GM12878 (cell line): ENCODE data around the gene GPM6B. TPM values are rescaled to one million over a fixed set of nuclear protein-coding genes. Genes with fewer than 3 reads are reported as not detected.
A peak's percentile ranks its signal among the peaks of the same experiment; 100 is the strongest.

Source experiments
- ASH2L ChIP-seq: fragments of 300-600, 200-600 bp; sonication (generic); IDR thresholded peaks from 2 replicates; pipeline ENCODE4 v1.6.1; 2017; ENCODE audit warnings: low read depth, mild to moderate bottlenecking, borderline replicate concordance
- BACH1 ChIP-seq: fragments of 450-650 bp; IDR thresholded peaks from 2 replicates; pipeline ENCODE4 v1.6.1; 2017; ENCODE audit warnings: mild to moderate bottlenecking, borderline replicate concordance
- CHD2 ChIP-seq: IDR thresholded peaks from 2 replicates; pipeline ENCODE4 v1.6.1; 2011; ENCODE audit warnings: low read depth, low read length, improper control_type of control experiment, borderline replicate concordance
- E4F1 ChIP-seq: fragments of 450-650 bp; IDR thresholded peaks from 2 replicates; pipeline ENCODE4 v1.6.1; 2018; ENCODE audit warnings: borderline replicate concordance, mild to moderate bottlenecking; ENCODE audit not compliant: partially characterized antibody
- EP300 ChIP-seq, 2 experiments: fragments of 150-350 bp in 1 of 2; IDR thresholded peaks; 2 replicates each; pipeline ENCODE4 v1.6.1; 2011 to 2012; ENCODE audit warnings: low read depth in 2 of 2, low read length in 2 of 2, borderline replicate concordance in 1 of 2, improper control_type of control experiment in 1 of 2, inconsistent platforms in 1 of 2; ENCODE audit not compliant: control insufficient read depth in 1 of 2
- ESRRA ChIP-seq: IDR thresholded peaks from 2 replicates; pipeline ENCODE4 v1.6.1; 2012; ENCODE audit warnings: mild to moderate bottlenecking, low read length, improper control_type of control experiment
- FOS ChIP-seq: IDR thresholded peaks from 3 replicates; pipeline ENCODE4 v1.6.1; 2011; ENCODE audit warnings: borderline replicate concordance; ENCODE audit not compliant: insufficient read length; ENCODE audit errors: extremely low read depth
- FOXK2 ChIP-seq: fragments of 450-650 bp; IDR thresholded peaks from 2 replicates; pipeline ENCODE4 v1.6.1; 2017; ENCODE audit warnings: mild to moderate bottlenecking, moderate library complexity
- GATAD2B ChIP-seq: fragments of 450-650 bp; conservative IDR thresholded peaks from 2 replicates; pipeline ENCODE4 v1.6.1; 2017; ENCODE audit warnings: low read depth, mild to moderate bottlenecking, moderate library complexity
- HDGF ChIP-seq: fragments of 450-650 bp; IDR thresholded peaks from 2 replicates; pipeline ENCODE4 v1.6.1; 2016; ENCODE audit warnings: antibody characterized with exemption
- JUND ChIP-seq: IDR thresholded peaks from 2 replicates; pipeline ENCODE4 v1.6.1; 2012; ENCODE audit warnings: low read depth, mild to moderate bottlenecking, low read length, improper control_type of control experiment, moderate library complexity
- MEF2A ChIP-seq: IDR thresholded peaks from 2 replicates; pipeline ENCODE4 v1.6.1; 2011; ENCODE audit warnings: low read depth, mild to moderate bottlenecking, low read length, moderate library complexity; ENCODE audit not compliant: insufficient read depth
- MXI1 ChIP-seq: fragments of 150-350 bp; IDR thresholded peaks from 2 replicates; pipeline ENCODE4 v1.6.1; 2011; ENCODE audit warnings: low read depth, mild to moderate bottlenecking, inconsistent platforms, low read length, improper control_type of control experiment
- MYB ChIP-seq: fragments of 150-350 bp; IDR thresholded peaks from 2 replicates; pipeline ENCODE4 v1.6.1; 2014; ENCODE audit warnings: mild to moderate bottlenecking, low read depth, low read length, borderline replicate concordance
- NKRF ChIP-seq: fragments of 450-650 bp; conservative IDR thresholded peaks from 2 replicates; pipeline ENCODE4 v1.6.1; 2017; ENCODE audit warnings: mild to moderate bottlenecking, moderate library complexity
- PAX8 ChIP-seq: fragments of 450-650 bp; IDR thresholded peaks from 2 replicates; pipeline ENCODE4 v1.6.1; 2017; ENCODE audit warnings: mild to moderate bottlenecking, moderate library complexity
- SMC3 ChIP-seq: IDR thresholded peaks from 2 replicates; pipeline ENCODE4 v1.6.1; 2011; ENCODE audit warnings: low read length, improper control_type of control experiment, borderline replicate concordance
- SPI1 ChIP-seq: IDR thresholded peaks from 2 replicates; pipeline ENCODE4 v1.6.1; 2011; ENCODE audit warnings: low read depth, mild to moderate bottlenecking, low read length, moderate library complexity, borderline replicate concordance; ENCODE audit not compliant: insufficient read depth
- STAT3 ChIP-seq: IDR thresholded peaks from 2 replicates; pipeline ENCODE4 v1.6.1; 2011; ENCODE audit warnings: low read depth, low read length, improper control_type of control experiment
- USF2 ChIP-seq: IDR thresholded peaks from 2 replicates; pipeline ENCODE4 v1.6.1; 2011; ENCODE audit warnings: low read depth, low read length, improper control_type of control experiment, borderline replicate concordance
- ZBED1 ChIP-seq: IDR thresholded peaks from 2 replicates; pipeline ENCODE4 v1.6.1; 2016; ENCODE audit warnings: borderline replicate concordance
- ZNF207 ChIP-seq: fragments of 450-650 bp; IDR thresholded peaks from 2 replicates; pipeline ENCODE4 v1.6.1; 2014; ENCODE audit warnings: antibody characterized with exemption, mild to moderate bottlenecking, borderline replicate concordance
- polyA plus RNA-seq, 11 experiments: library from polyadenylated mRNA; depleted of rRNA in 4 of 11; unstranded in 6 of 11; stranded (reverse) in 5 of 11; fragments of >200 nt; fragmentation: Nextera tagmentation in 4 of 11; fragmentation: Illumina TruSeq in 1 of 11; extraction: Ambion mirVana in 4 of 11; extraction: Trizol in 1 of 11; gene quantifications; 1 replicate in 1 of 11; 2 replicates in 10 of 11; pipeline versions ENCODE4 v1.2.1 to v1.2.3, GENCODE V29; 2011 to 2016; ENCODE audit warnings: inconsistent platforms in 2 of 11, missing spikeins in 2 of 11, low read depth in 1 of 11
- total RNA-seq, 4 experiments: library from RNA; depleted of rRNA in 3 of 4; stranded (reverse); fragments of >200 nt in 3 of 4; fragmentation: Illumina TruSeq in 1 of 4; extraction: Trizol in 1 of 4; gene quantifications; 2 replicates each; pipeline versions ENCODE4 v1.2.1 to v1.2.3, GENCODE V29; 2013 to 2021
- TF ChIP-seq, protein P1 (sequence below): IDR thresholded peaks from 2 replicates; pipeline ENCODE4 v1.6.1; 2012; ENCODE audit warnings: low read depth, low read length, improper control_type of control experiment

GPM6B gene
- total and polyA plus RNA-seq, 10 of the 15 experiments (the other 5 are each of a cell fraction or from before 2014, with no cell fraction given) = 0.01 to 2.6 (median 0.37) TPM; not detected in 2

DNA sequence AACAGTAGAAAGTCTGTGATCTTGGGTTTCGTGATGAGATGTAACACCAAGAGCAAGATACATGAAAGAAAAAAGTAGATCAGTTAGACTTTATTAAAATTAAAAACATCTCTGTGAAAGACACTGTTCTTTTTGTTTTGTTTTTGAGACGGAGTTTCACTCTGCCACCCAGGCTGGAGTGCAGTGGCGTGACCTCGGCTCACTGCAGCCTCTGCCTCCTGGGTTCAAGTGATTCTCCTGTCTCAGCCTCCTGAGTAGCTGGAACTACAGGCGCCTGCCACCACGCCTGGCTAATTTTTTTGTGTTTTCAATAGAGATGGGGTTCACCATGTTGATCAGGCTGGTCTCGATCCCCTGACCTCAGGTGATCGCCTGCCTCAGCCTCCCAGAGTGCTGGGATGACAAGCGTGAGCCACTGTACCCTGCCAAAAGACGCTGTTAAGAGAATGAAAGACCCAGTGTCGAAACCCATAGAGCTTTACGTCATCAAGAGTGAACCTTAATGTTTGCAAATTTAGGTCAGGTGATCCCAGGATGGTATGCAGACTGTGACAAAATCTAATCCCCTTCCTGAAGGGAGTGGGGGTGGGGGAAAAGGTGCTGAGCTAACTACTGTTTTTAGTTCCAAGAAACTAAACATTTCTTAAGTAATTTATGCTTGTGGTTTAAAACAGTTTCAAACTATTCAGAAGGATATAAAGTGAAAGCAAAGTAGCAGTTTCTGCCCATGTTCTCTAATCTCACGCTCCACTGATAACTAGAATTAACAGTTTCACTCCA lies 74.3 kb downstream of the GPM6B start (continued):
- TF ChIP-seq ESRRA (no peak), ZNF207 (no peak), FOS (no peak), MYB (no peak), PAX8 (no peak), BACH1 (peak; percentile 45; the same call in 1 of the 2 replicates), FOXK2 (no peak), EP300 (IDR thresholded peaks at IDR 0.05; ENCODE audit: borderline replicate concordance in 1 of 2, control insufficient read depth in 1 of 2, low read depth in 2 of 2, low read length in 2 of 2) (peak; percentile 65 to 74), ASH2L (no peak), JUND (no peak), MXI1 (no peak), E4F1 (no peak), GATAD2B (no peak), ZBED1 (no peak), SMC3 (no peak), STAT3 (no peak), NKRF (peak; percentile 60; the same call in 1 of the 2 replicates), CHD2 (peak; percentile 70; the same call in 1 of the 2 replicates), MEF2A (peak; percentile 71; the same call in 1 of the 2 replicates), SPI1 (no peak), HDGF (peak; percentile 78), USF2 (peak; percentile 54; the same call in 1 of the 2 replicates)
- TF ChIP-seq, protein P1, sequence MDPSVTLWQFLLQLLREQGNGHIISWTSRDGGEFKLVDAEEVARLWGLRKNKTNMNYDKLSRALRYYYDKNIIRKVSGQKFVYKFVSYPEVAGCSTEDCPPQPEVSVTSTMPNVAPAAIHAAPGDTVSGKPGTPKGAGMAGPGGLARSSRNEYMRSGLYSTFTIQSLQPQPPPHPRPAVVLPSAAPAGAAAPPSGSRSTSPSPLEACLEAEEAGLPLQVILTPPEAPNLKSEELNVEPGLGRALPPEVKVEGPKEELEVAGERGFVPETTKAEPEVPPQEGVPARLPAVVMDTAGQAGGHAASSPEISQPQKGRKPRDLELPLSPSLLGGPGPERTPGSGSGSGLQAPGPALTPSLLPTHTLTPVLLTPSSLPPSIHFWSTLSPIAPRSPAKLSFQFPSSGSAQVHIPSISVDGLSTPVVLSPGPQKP = no peak
